DOHH2 (cell line): ENCODE results near the gene NDUFS7.
A peak's percentile ranks its signal among the peaks of the same experiment; 100 is the strongest.

ENCODE experiments used
- H3F3A ChIP-seq: fragments of 200-600 bp; sonication (generic), shearing (Covaris generic); 2 replicates; pipeline ENCODE4 v1.6.0; 2016; ENCODE audit warnings: antibody characterized with exemption, mild to moderate bottlenecking; ENCODE audit not compliant: control insufficient read depth, insufficient read depth
- H3K27ac ChIP-seq: fragments of 200-600 bp; sonication (generic); 2 replicates; pipeline ENCODE4 v1.5.1; 2014; ENCODE audit warnings: low read depth, mild to moderate bottlenecking, low read length, moderate library complexity
- H3K27me3 ChIP-seq: fragments of 200-600 bp; sonication (generic); 2 replicates; pipeline ENCODE4 v1.6.1; 2014; ENCODE audit warnings: mild to moderate bottlenecking, low read length, mixed read lengths; ENCODE audit not compliant: control insufficient read depth
- H3K36me3 ChIP-seq: fragments of 200-600 bp; sonication (generic); 2 replicates; pipeline ENCODE4 v1.6.1; 2014; ENCODE audit warnings: mild to moderate bottlenecking, low read length, moderate library complexity, mixed read lengths; ENCODE audit not compliant: control insufficient read depth
- H3K4me1 ChIP-seq: fragments of 200-600 bp; sonication (generic); 2 replicates; pipeline ENCODE4 v1.6.1; 2014; ENCODE audit warnings: mild to moderate bottlenecking, low read length, mixed read lengths; ENCODE audit not compliant: control insufficient read depth
- H3K4me2 ChIP-seq: fragments of 200-600 bp; sonication (generic); 2 replicates; pipeline ENCODE4 v1.6.0; 2014; ENCODE audit warnings: mild to moderate bottlenecking, low read length, moderate library complexity
- H3K4me3 ChIP-seq: fragments of 200-600 bp; sonication (generic); 2 replicates; pipeline ENCODE4 v1.5.1; 2014; ENCODE audit warnings: mild to moderate bottlenecking, low read length, mixed read lengths
- H3K79me2 ChIP-seq: fragments of 200-600 bp; sonication (generic); 2 replicates; pipeline ENCODE4 v1.6.1; 2014; ENCODE audit warnings: mild to moderate bottlenecking, low read length, mixed read lengths; ENCODE audit not compliant: control insufficient read depth
- H3K9me2 ChIP-seq: fragments of 200-600 bp; sonication (generic); replicated peaks from 2 replicates; pipeline ENCODE4 v1.6.1; 2014; ENCODE audit warnings: mild to moderate bottlenecking, low read length, mixed read lengths; ENCODE audit not compliant: control insufficient read depth
- H3K9me3 ChIP-seq: fragments of 200-600 bp; sonication (generic); 2 replicates; pipeline ENCODE4 v1.6.1; 2014; ENCODE audit warnings: antibody characterized with exemption, low read length, mixed read lengths; ENCODE audit not compliant: control insufficient read depth, insufficient read depth
- H4K20me1 ChIP-seq: fragments of 200-600 bp; sonication (generic); 2 replicates; pipeline ENCODE4 v1.6.0; 2014; ENCODE audit warnings: low read depth, mild to moderate bottlenecking, antibody characterized with exemption, low read length, moderate library complexity; ENCODE audit not compliant: control insufficient read depth, insufficient read depth
- CTCF ChIP-seq: fragments of 200-600 bp; sonication (generic); IDR thresholded peaks from one replicate; pipeline ENCODE4 v1.5.1; 2014; ENCODE audit warnings: antibody characterized with exemption, mild to moderate bottlenecking, low read depth, low read length; ENCODE audit not compliant: poor library complexity, severe bottlenecking
- EZH2phosphoT487 ChIP-seq: fragments of 200-600 bp; sonication (generic); IDR thresholded peaks from 2 replicates; pipeline ENCODE4 v1.6.1; 2017; ENCODE audit warnings: borderline replicate concordance, mild to moderate bottlenecking, antibody characterized with exemption, low read length, moderate library complexity, mixed read lengths

Gene NDUFS7

DNA sequence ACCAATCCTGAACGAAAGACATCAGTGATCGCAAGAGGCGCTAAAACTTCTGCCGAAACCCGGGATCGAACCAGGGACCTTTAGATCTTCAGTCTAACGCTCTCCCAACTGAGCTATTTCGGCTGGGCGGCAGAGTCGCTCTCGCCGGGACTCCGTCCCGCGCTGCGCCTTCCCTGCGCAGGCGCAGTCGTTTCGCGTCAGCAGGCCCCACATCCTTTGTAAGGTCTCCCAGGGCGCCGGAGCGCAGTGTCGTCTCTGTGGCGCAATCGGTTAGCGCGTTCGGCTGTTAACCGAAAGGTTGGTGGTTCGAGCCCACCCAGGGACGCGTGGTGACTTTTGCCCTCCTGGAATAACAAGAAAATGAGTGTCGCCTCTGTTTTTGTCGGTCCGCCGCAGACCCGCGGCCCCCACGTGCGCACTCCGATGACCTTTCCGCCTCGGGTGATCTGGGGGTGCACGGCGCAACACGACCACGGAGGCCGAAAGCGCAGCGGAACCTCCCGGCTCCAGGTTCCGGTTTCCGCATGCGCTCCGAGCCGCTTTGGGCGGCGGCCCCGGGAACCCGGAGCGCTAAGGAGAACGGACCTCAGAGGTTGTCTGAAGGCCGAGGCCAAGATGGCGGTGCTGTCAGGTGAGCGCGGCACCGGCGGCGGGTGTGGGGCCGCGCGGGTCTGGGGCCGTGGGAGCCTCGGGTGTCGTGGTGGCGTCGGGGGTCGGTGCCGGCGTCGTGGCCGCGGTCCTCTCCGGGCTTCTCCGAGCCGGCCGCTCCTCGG lies at the start of gene NDUFS7:
Gene NDUFS7 (plus strand): TSS at position 596 of the 773 bp plus-strand sequence. CDS start 20 bp downstream, at position 616.
- Histone ChIP-seq H3K4me2 (peak within 1 kb of the TSS; percentile 97), H3K79me2 (peaks cover 42% of the 10 kb centered on the region), H3K4me3 (peak within 1 kb of the TSS; percentile 100), H3F3A (peaks cover 3% of the 10 kb centered on the region; the same call in 1 of the 2 replicates), H3K9me2 (no peaks in the 10 kb centered on the region), H4K20me1 (no peaks in the 10 kb centered on the region), H3K36me3 (peaks cover 19% of the 10 kb centered on the region), H3K9me3 (no peaks in the 10 kb centered on the region), H3K27me3 (no peaks in the 10 kb centered on the region), H3K27ac (peak within 1 kb of the TSS; percentile 70), H3K4me1 (peaks cover 15% of the 10 kb centered on the region)
- TF ChIP-seq EZH2phosphoT487 (no peak), CTCF (no peak)

GRCh38 chr19:1336079-1336684 lies 47.5 kb upstream of the NDUFS7 start:
- H3K27me3 ChIP-seq, result peaks cover 6% of the 10 kb centered on the region; the same call in 1 of the 2 replicates
- no peak for TF ChIP-seq EZH2phosphoT487
- TF ChIP-seq CTCF, result no peak
- no peaks in the 10 kb centered on the region for H3K4me1 ChIP-seq
- no peaks in the 10 kb centered on the region for H3K9me3 ChIP-seq
- H3K9me2 ChIP-seq, result no peaks in the 10 kb centered on the region
- no peaks in the 10 kb centered on the region for H3K36me3 ChIP-seq
- H4K20me1 ChIP-seq, result no peaks in the 10 kb centered on the region
- H3K4me3 ChIP-seq, result no peak overlapping the region
- no peaks in the 10 kb centered on the region for H3F3A ChIP-seq
- no peaks in the 10 kb centered on the region for H3K79me2 ChIP-seq
- H3K27ac ChIP-seq, result no peak overlapping the region
- no peak overlapping the region for H3K4me2 ChIP-seq

GRCh38 chr19:1340681-1341469 lies 42.8 kb upstream of the NDUFS7 start:
- H4K20me1 ChIP-seq, result no peaks in the 10 kb centered on the region
- no peaks in the 10 kb centered on the region for H3K36me3 ChIP-seq
- H3K4me2 ChIP-seq, result no peak overlapping the region
- H3F3A ChIP-seq, result peaks cover 5% of the 10 kb centered on the region
- no peaks in the 10 kb centered on the region for H3K9me3 ChIP-seq
- H3K79me2 ChIP-seq, result no peaks in the 10 kb centered on the region
- TF ChIP-seq EZH2phosphoT487, result no peak
- TF ChIP-seq CTCF, result no peak
- no peaks in the 10 kb centered on the region for H3K9me2 ChIP-seq
- no peak overlapping the region for H3K4me3 ChIP-seq
- no peak overlapping the region for H3K27ac ChIP-seq
- H3K4me1 ChIP-seq, result peaks cover 17% of the 10 kb centered on the region
- peaks cover 5% of the 10 kb centered on the region; the same call in 1 of the 2 replicates for H3K27me3 ChIP-seq
